NT2/D1 (cell line): ENCODE data around the gene LRRC31.

Experiments
- SUZ12 ChIP-seq: IDR thresholded peaks from 2 replicates; pipeline ENCODE4 v1.6.1; 2011; ENCODE audit not compliant: insufficient read length, insufficient read depth; ENCODE audit errors: extremely low read depth
- YY1 ChIP-seq: IDR thresholded peaks from 2 replicates; pipeline ENCODE4 v1.6.1; 2011; ENCODE audit not compliant: insufficient read length, insufficient read depth
- ZNF274 ChIP-seq: IDR thresholded peaks from 2 replicates; pipeline ENCODE4 v1.6.1; 2011; ENCODE audit warnings: mild to moderate bottlenecking, low read depth, low read length

DNA sequence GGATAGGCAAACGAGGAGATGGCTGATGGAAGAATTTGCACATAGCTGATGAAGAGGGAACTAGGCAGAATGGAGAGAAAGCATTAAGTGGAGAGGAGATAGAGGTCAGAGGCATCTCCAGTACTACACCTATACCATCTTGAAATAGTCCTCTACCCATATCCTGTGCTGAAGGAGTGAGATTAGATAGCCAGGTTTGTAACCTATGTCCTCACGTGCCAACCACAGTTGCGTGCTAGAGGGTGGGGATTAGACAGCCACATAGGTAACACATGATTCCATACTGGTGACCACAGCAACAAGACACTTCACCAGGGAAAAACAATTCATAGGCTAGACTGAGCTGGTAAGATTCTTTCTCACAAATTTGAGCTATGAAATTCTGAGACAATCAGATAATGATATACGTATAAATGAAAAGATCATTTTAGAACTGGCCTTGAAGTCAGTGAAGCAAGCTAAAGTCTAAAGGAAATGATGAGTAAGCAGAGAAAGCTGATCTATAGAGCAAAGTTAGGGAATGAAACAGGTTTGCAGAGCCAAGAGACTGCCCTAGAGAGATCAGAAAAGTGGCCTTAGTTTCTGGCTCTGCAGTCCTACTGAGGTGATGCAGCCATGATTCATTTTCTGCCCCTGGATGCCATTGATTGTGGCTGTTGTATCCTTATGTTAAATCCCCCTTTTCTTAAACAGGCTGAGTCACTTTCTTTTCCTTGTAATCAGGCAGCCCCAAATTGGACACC, 78.9 kb downstream of the LRRC31 start:
- no peak for TF ChIP-seq YY1
- no peak for TF ChIP-seq ZNF274
- TF ChIP-seq SUZ12 = no peak
